Measurements from ENCODE around the gene PRM1.

GRCh38 chr16:11322823-11323222 is 41.7 kb upstream of the PRM1 start:
- TF ChIP-seq CTCF (conservative IDR thresholded peaks at IDR 0.05) (no peak), EZH2 (IDR thresholded peaks at IDR 0.05; ENCODE audit: low read depth) (no peak)

All from PC-9 (cell line).